ENCODE data around the gene MYH11.

Gene MYH11

DNA sequence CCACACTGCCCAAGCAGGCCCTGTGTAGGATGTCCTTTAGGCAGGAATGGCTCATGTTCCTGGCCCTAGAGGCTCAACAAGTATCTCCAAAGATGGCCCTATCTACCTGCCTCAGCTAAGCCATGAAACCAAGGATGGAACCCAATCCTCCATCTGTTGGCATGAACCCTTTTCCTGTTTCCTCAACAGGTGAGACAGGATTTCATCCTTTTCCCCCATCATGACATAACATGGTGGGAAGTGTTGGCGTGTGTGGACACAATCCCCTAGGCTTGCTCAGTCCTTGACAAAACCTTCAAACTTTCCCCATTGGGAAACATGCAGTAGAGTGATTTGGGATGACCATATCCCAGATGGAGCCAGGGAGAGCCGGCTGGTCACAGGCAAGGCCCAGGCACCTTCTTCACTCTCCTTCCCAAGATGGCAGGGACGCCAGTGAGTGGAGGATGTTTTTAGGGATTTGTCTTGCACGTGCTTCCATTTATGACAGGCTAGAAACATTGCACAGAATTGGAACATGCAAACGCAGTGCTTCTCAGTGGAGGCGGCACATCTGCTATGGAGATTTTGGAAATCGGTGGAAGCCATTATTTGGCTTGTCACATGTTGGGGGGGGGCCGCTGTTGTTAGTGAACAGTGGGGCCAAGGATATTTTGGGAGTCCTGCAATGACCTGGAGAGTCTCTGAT, 77.0 kb downstream of the MYH11 start:
- FAIRE-seq = no peak
- DNase-seq (ENCODE audit: insufficient read length, low spot score) = no peak

GRCh38 chr16:15778999-15779614, 77.7 kb downstream of the MYH11 start:
- no peak for FAIRE-seq
- DNase-seq (ENCODE audit: insufficient read length, low spot score) = no peak

DNA sequence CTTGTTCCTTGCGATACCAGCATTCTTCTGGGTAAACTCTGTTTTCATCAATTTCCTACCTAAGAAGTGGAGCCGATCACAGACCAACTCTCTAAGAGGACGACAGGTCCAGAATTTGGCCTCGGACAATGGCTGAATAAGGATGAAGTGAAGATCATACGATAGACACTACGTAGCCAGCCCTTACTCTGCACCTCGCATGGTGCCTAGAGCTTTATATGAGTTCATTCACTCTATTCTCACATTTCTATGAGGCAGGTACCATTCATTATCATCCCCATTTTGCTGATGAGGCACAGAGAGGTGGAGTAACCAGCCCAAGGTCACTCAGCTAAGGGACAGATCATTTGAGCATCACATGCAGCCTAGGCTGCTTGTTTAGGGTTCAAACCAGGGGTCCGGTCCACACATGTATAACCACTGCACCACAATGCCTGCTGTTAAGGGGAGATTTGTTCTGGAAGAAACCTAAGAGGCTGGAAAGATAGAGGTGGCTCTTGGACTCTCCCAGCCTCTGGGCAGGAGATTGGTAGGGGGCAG, 78.6 kb downstream of the MYH11 start:
- no peak for DNase-seq (ENCODE audit: insufficient read length, low spot score)
- no peak for FAIRE-seq

DNA sequence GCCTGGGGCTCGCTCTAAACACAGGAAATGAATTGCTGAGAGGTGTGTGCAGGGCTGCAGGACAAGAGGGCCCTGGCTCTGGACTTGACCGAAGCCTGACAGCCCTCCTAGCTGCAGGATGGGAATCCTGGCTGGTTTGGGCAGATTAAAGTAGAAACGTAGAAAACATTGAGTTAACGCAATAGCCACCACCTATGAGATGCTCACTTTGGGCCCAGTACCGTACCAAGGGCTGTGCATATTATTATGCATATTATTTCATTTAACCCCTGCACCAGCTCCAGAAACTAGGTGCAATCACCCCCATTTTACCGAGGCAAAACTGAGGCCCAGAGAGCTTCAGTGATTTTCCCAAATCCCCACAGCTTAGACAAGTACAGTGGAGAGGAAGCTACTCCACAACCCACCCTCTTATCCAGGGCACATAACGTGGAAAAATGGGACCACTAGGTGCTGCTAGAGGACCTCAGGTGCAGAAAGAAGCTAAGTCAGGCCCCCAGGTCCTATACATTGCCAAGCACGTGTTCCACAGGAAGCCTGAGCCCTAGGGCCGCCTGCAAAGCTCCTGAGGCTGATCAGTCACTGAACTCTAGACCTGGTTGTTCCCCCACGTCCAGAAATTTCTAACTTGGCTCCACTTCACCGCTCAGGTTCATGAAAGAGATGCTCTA, 79.2 kb downstream of the MYH11 start:
- DNase-seq (ENCODE audit: insufficient read length, low spot score) = peak; percentile 54

GRCh38 chr16:15776572-15776971, 80.3 kb downstream of the MYH11 start:
- DNase-seq (ENCODE audit: insufficient read length, low spot score) = no peak
- FAIRE-seq = no peak

More for the DNA sequence above, 79.2 kb downstream of the MYH11 start:
- no peak for FAIRE-seq

DNA sequence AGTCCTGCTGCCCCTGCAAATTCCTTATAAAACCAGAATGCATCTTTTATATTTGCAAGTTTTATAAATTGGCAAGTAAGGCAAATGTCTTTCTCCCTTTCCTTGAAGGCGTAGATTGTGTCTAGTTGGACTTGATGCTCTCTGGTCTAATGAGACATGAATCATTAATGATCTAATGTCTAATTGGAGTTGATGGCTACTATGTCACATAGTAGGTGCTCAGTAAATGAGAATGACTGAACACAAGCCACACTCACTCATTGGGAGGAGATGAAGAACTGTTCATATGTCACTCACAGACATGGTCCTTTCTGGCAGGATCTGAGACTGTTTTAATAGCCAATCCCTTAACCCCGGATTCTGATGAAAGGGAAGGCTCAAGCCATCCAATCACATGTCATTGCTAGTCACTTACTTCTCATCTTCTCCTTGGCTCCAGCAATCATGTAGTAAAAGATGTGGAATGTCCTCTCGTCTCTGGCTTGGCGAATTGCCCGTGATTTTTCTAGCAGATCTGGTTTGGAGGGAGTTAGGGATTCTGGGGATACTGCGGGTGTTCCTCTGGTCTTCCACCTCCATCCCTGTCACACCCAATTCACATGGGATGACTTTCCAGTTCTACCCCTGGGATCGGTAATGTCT, 81.0 kb downstream of the MYH11 start:
- DNase-seq (ENCODE audit: insufficient read length, low spot score) (no peak), FAIRE-seq (no peak)

DNA sequence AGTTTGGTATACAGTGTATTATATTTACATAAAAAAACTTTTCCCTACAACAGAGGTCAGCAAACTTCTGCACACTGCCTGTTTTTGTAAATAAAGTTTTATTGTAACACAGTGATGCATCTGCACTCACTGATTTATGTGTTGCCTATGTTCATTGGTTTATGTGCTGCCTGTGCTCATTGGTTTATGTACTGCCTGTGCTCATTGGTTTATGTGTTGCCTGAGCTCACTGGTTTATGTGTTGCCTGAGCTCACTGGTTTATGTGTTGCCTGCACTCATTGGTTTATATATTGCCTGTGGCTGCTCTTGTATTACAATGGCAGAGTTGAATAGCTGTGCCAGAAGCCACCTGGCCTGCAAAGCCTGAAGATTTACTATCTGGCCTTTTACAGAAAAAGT, 81.6 kb downstream of the MYH11 start:
- no peak for FAIRE-seq
- peak; percentile 26 for DNase-seq (ENCODE audit: insufficient read length, low spot score)

- no peak for FAIRE-seq
Observed at GRCh38 chr16:15773968-15774367, 82.9 kb downstream of the MYH11 start.

DNA sequence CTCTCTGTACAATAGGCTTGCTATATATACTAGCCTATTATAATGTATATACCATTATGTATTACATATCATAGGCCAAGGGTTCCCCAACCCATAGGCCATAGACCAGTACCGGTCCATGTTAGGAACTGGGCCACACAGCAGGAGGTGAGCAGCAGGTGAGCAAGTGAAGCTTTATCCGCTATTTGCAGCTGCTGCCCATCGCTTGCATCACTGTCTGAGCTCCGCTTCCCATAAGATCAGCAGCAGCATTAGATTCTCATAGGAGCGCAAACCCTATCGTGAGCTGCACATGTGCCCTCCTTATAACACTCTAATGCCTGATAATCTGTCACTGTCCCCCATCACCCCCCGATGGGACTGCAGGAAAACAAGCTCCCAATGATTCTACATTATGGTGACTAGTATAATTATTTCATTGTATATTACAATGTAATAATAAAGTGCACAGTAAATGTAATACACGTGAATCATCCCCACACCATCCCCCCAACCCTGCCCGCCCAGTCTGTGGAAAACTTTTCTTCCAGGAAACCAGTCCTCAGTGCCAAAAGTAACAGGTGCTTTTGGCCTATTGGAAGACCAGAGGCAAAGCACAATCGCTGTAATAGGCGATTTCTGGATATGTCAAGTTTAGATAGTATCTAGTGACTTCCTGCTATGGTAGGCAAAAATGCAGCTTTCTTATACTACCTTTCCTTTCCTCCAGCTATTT, 84.1 kb downstream of the MYH11 start:
- no peak for FAIRE-seq
- no peak for DNase-seq (ENCODE audit: insufficient read length, low spot score)

More at GRCh38 chr16:15773968-15774367, 82.9 kb downstream of the MYH11 start:
- no peak for DNase-seq (ENCODE audit: insufficient read length, low spot score)

- DNase-seq (ENCODE audit: insufficient read length, low spot score) (no peak), FAIRE-seq (no peak)
Observed at GRCh38 chr16:15771694-15772093, 85.1 kb downstream of the MYH11 start.

- DNase-seq (ENCODE audit: insufficient read length, low spot score) (no peak), FAIRE-seq (no peak)
Observed at GRCh38 chr16:15770512-15770911, 86.3 kb downstream of the MYH11 start.

DNA sequence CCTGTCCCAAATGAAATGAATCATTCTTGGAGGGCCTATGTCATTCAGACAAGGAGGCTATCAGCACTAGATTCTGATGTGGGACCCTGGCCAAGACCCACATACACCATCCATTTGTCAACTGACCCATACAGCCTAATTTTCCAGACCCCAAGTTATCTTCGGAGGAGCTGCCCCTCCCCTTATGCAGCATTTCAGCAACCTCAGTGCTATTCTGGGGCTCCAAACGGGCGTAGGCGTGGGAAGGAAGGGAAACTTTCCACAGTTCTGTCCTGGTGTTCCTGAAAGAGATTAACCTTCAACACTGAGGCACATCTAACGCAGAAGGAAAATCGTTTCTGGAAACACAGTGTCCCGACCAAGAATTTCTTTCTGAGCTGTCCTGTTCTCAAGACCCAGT, 86.7 kb downstream of the MYH11 start:
- DNase-seq (ENCODE audit: insufficient read length, low spot score) (no peak), FAIRE-seq (no peak)

DNA sequence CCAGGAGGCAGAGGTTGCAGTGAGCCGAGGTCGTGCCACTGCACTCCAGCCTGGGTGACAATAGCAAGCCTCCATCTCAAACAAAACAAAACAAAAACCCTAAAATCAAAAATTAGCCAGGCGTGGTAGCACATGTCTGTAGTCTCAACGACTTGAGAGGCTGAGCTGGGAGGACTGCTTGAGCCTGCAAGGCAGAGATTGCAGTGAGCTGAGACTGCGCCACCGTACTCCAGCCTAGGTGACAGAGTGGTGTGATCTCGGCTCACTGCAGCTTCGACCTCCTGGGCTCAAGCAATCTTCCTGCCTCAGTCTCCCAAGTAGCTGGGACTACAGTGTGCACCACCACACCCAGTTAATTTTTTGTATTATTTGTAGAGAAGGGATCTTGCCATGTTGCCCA, 87.6 kb downstream of the MYH11 start:
- no peak for DNase-seq (ENCODE audit: insufficient read length, low spot score)
- no peak for FAIRE-seq

GRCh38 chr16:15768201-15768600, 88.6 kb downstream of the MYH11 start:
- FAIRE-seq = no peak
- DNase-seq (ENCODE audit: insufficient read length, low spot score) = no peak

- no peak for DNase-seq (ENCODE audit: insufficient read length, low spot score)
- FAIRE-seq = no peak
Observed at GRCh38 chr16:15766918-15767317, 89.9 kb downstream of the MYH11 start.

DNA sequence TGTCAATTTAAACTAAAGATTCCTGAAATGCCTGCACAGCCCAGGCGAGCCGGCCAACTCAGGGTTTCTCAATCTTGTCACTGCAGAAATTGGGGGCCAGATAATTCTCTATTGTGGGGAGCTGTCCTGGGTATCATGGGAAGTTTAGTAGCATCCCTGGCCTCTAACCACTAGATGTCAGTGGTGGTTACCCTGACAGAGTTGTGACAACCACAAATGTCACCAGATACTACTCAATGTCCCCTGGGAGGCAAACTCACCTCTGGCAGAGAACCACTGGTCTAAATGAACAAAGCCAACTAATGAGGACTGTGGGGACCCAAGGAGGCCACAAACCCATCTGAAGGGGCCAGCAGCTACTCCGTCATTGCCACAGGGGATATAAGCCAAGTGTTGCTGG, 90.9 kb downstream of the MYH11 start:
- DNase-seq (ENCODE audit: insufficient read length, low spot score) = peak; percentile 48
- FAIRE-seq = peak; percentile 23

GRCh38 chr16:15765116-15765515, 91.7 kb downstream of the MYH11 start:
- DNase-seq (ENCODE audit: insufficient read length, low spot score) (no peak), FAIRE-seq (no peak)

- no peak for FAIRE-seq
- DNase-seq (ENCODE audit: insufficient read length, low spot score) = no peak
Observed at GRCh38 chr16:15764112-15764511, 92.7 kb downstream of the MYH11 start.

DNA sequence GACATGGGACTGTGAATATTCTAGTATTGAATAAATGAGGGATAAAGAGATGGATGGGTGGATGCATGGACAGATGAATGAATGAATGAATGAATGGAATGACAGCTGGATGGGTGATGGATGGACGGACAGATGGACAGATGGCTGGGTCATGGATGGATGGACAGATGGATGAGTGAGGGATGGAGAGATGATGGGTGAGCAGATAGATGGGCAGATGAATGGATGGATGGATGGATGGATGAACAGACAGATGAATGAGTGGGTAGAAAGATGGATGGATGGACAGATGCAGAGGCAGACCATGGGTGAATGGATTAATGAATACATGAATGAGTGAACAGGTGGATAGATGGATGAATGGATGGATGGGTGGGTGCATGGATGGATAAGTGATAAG, 96.7 kb downstream of the MYH11 start:
- FAIRE-seq (no peak), DNase-seq (ENCODE audit: insufficient read length, low spot score) (no peak)

GRCh38 chr16:15759070-15759469, 97.8 kb downstream of the MYH11 start:
- DNase-seq (ENCODE audit: insufficient read length, low spot score) (no peak), FAIRE-seq (no peak)

All from HTR-8/SVneo (cell line).